ENCODE measurements around the gene PROKR1. TPM values are rescaled to one million over a fixed set of nuclear protein-coding genes. Genes with fewer than 3 reads are reported as not detected.
"Not testable (repeated sequence)": the region's sequence is repeated elsewhere in the genome, so short reads cannot be mapped to it uniquely, and the experiment has no call there.

The PROKR1 gene
- total RNA-seq (not detected), polyA plus RNA-seq (under 1 TPM; 0.01 to 0.03 (median 0.03) TPM)
- long read RNA-seq, donor 1 = 0 reads
- long read RNA-seq, donor 2 = 0 reads

- Histone ChIP-seq H3K9me3 (no peaks in the 10 kb centered on the region), H3K36me3 (ENCODE audit: insufficient read depth in 1 of 2, low read depth in 1 of 2) (no peaks in the 10 kb centered on the region), H3K27me3 (ENCODE audit: insufficient read depth in 3 of 3, low read length in 2 of 3) (peaks cover 0 to 78% (median 18%) of the 10 kb centered on the region in 3 donors), H3K4me3 (peak within 1 kb of the TSS; percentile 64), H3K4me1 (no peaks in the 10 kb centered on the region), H3K27ac (no peak within 1 kb of the TSS)
- peak; percentile 28 to 50 for DNase-seq
- ATAC-seq = peak; percentile 48 to 56 (median 50)
- 0 to 2% (median 1%) methylated on average over 70 to 86 of the region's 86 CpGs for WGBS, 3 donors
- intact Hi-C loops (cut with DNase I) = no loop called here
- no peak for TF ChIP-seq CTCF (IDR thresholded peaks at IDR 0.05)
Measured at GRCh38 chr2:68643011-68643873, at the start of gene PROKR1. Gene PROKR1, plus strand, starts transcription at chr2:68643579. Its CDS starts 2,243 bp downstream, at chr2:68645822.

- no peaks in the 10 kb centered on the region for H3K27me3 ChIP-seq (ENCODE audit: insufficient read depth in 3 of 3, low read length in 2 of 3)
- DNase-seq (no peak), ATAC-seq (no peak)
- no peaks in the 10 kb centered on the region for H3K4me1 ChIP-seq
- no peaks in the 10 kb centered on the region for H3K36me3 ChIP-seq (ENCODE audit: insufficient read depth in 1 of 2, low read depth in 1 of 2)
- intact Hi-C loops (cut with DNase I) = loop anchor here in 1 of 2 donors (10.0 kb wide), 1 partner anchor 99 kb away; no protein-coding TSS in a partner anchor
- H3K9me3 ChIP-seq = no peaks in the 10 kb centered on the region
- TF ChIP-seq CTCF (IDR thresholded peaks at IDR 0.05) = no peak
- H3K4me3 ChIP-seq = no peak overlapping the region
- peak overlapping the region; percentile 9 for H3K27ac ChIP-seq
- 72 to 100% (median 84%) methylated on average over 1 of the region's 1 CpG for WGBS, 3 donors
Measured at GRCh38 chr2:68594041-68594440, 49.3 kb upstream of the PROKR1 start.

- Histone ChIP-seq H3K27me3 (ENCODE audit: insufficient read depth in 3 of 3, low read length in 2 of 3) (no peaks in the 10 kb centered on the region), H3K9me3 (no peaks in the 10 kb centered on the region), H3K4me3 (peak overlapping the region; percentile 20), H3K4me1 (no peaks in the 10 kb centered on the region), H3K36me3 (ENCODE audit: insufficient read depth in 1 of 2, low read depth in 1 of 2) (no peaks in the 10 kb centered on the region), H3K27ac (no peak overlapping the region)
- ATAC-seq = no peak
- WGBS, 3 donors = 24 to 27% (median 25%) methylated on average over 5 of the region's 5 CpGs
- intact Hi-C loops (cut with DNase I) = loop anchor here in 1 of 2 donors (10.0 kb wide), 1 partner anchor 100 kb away; no protein-coding TSS in a partner anchor
- peak in 1 of 2 donors; percentile 17 for DNase-seq
- TF ChIP-seq CTCF (IDR thresholded peaks at IDR 0.05) = peak; percentile 52
Measured at GRCh38 chr2:68594674-68595492, 48.5 kb upstream of the PROKR1 start.

GRCh38 chr2:68595493-68595785 lies 47.9 kb upstream of the PROKR1 start:
- H3K27ac ChIP-seq; H3K27me3 ChIP-seq (ENCODE audit: insufficient read depth in 3 of 3, low read length in 2 of 3); DNase-seq; ATAC-seq; H3K9me3 ChIP-seq; H3K4me1 ChIP-seq; H3K36me3 ChIP-seq (ENCODE audit: insufficient read depth in 1 of 2, low read depth in 1 of 2); H3K4me3 ChIP-seq: not testable (repeated sequence)
- intact Hi-C loops (cut with DNase I) = loop anchor here in 1 of 2 donors (10.0 kb wide), 1 partner anchor 101 kb away; no protein-coding TSS in a partner anchor
- WGBS, 3 donors = 72 to 84% (median 80%) methylated on average over 2 of the region's 2 CpGs

- H3K27me3 ChIP-seq (ENCODE audit: insufficient read depth in 3 of 3, low read length in 2 of 3); DNase-seq; ATAC-seq; H3K36me3 ChIP-seq (ENCODE audit: insufficient read depth in 1 of 2, low read depth in 1 of 2); H3K27ac ChIP-seq; intact Hi-C loops (cut with DNase I); H3K4me3 ChIP-seq; H3K4me1 ChIP-seq: not testable (repeated sequence)
- peaks cover 27% of the 10 kb centered on the region for H3K9me3 ChIP-seq
- WGBS, 3 donors = 85 to 86% (median 86%) methylated on average over 2 to 3 of the region's 3 CpGs
Measured at GRCh38 chr2:68600495-68600894, 42.9 kb upstream of the PROKR1 start.
